HL-60 (cell line): ENCODE measurements around the gene PPARGC1A.

Experiments used
- CTCF ChIP-seq: IDR thresholded peaks from one replicate; pipeline ENCODE4 v1.5.1; 2011; ENCODE audit warnings: low read length, control low read depth, inconsistent platforms; ENCODE audit not compliant: insufficient read depth
- POLR2AphosphoS5 ChIP-seq: IDR thresholded peaks from 2 replicates; pipeline ENCODE4 v1.6.1; 2012; ENCODE audit warnings: low read depth

GRCh38 chr4:23900636-23901035, 10.8 kb upstream of the PPARGC1A start:
- TF ChIP-seq CTCF (no peak), POLR2AphosphoS5 (no peak)
